Esophagus squamous epithelium (tissue), 5 donors: ENCODE measurements around the gene LPP. TPM values are rescaled to one million over a fixed set of nuclear protein-coding genes. Genes with fewer than 3 reads are reported as not detected.
A peak's percentile ranks its signal among the peaks of the same experiment; 100 is the strongest.

Source experiments
- DNase-seq: peaks from one replicate; lab custom pipeline; 2025; lab: John Stamatoyannopoulos, UW
- H3K27ac ChIP-seq, 4 donors: fragments of 200-600 bp; sonication (generic); one replicate each; pipeline ENCODE4 v1.5.1; 2016 to 2019; ENCODE audit warnings: mild to moderate bottlenecking in 1 of 4
- H3K27me3 ChIP-seq, 4 donors: fragments of 200-600 bp; sonication (generic); 1 replicate in 3 of 4; 2 replicates in 1 of 4; pipeline versions ENCODE4 v1.5.1 to v1.6.0; 2017 to 2021; ENCODE audit warnings: antibody characterized with exemption in 1 of 4
- H3K36me3 ChIP-seq, 3 donors: fragments of 200-600 bp; sonication (generic); one replicate each; pipeline ENCODE4 v1.5.1; 2016 to 2019
- H3K4me1 ChIP-seq, 3 donors: fragments of 200-600 bp; sonication (generic); one replicate each; pipeline ENCODE4 v1.5.1; 2017 to 2019
- H3K4me3 ChIP-seq, 4 donors: fragments of 200-600 bp; sonication (generic); 1 replicate in 3 of 4; 2 replicates in 1 of 4; pipeline ENCODE4 v1.5.1; 2016 to 2019; ENCODE audit warnings: mild to moderate bottlenecking in 2 of 4, moderate library complexity in 1 of 4
- H3K9me3 ChIP-seq, 3 donors: fragments of 200-600 bp; sonication (generic); one replicate each; pipeline ENCODE4 v1.5.1; 2016 to 2019
- CTCF ChIP-seq, 6 experiments: fragments of 450-650 bp in 4 of 6; fragments of 200-600 bp in 2 of 6; sonication (generic) in 2 of 6; IDR thresholded peaks; one replicate each; pipeline ENCODE4 v1.5.1; 2016 to 2019; ENCODE audit warnings: antibody characterized with exemption in 6 of 6, mild to moderate bottlenecking in 4 of 6, moderate library complexity in 4 of 6
- POLR2A ChIP-seq, 4 donors: fragments of 450-650 bp; IDR thresholded peaks; one replicate each; pipeline ENCODE4 v1.6.1; 2017; ENCODE audit warnings: antibody characterized with exemption in 4 of 4, mild to moderate bottlenecking in 4 of 4, moderate library complexity in 3 of 4
- WGBS, 2 donors: methylation state at CpG; one replicate each; pipeline ENCODE4 v1.1.5; 2018; 5-methylcytosine and 5-hydroxymethylcytosine counted together
- intact Hi-C: fragments of 100-400 bp; cut with DNase I; formaldehyde crosslinking; loops from one replicate; pipeline ENCODE4 v1.15.0; 2022
- total RNA-seq, 4 donors: library from RNA; depleted of rRNA; stranded (reverse); fragments of >200 nt; gene quantifications; one replicate each; pipeline ENCODE4 v1.1.0, GENCODE V29; 2016
- donor health status: DM: yes; HTN: yes; CAD: no.

Gene LPP
- total RNA-seq, 4 donors from 2014 or later: 41.4 to 369 (median 97.3) TPM

GRCh38 chr3:188152660-188153436 lies 1.1 kb upstream of the LPP start:
- H3K27me3 ChIP-seq: no peaks in the 10 kb centered on the region
- H3K9me3 ChIP-seq: no peaks in the 10 kb centered on the region
- H3K4me3 ChIP-seq: peak overlapping the region; percentile 69 to 93 (median 92)
- H3K4me1 ChIP-seq: peaks cover 24 to 64% (median 25%) of the 10 kb centered on the region in 3 donors
- TF ChIP-seq CTCF (IDR thresholded peaks at IDR 0.05) (no peak), POLR2A (IDR thresholded peaks at IDR 0.05) (peak in 1 of 4 donors; percentile 26)
- 11 to 25% methylated on average over 17 to 25 of the region's 25 CpGs for WGBS, 2 donors
- no peaks in the 10 kb centered on the region for H3K36me3 ChIP-seq
- intact Hi-C loops: no loop called here
- no peak for DNase-seq
- peak overlapping the region; percentile 93 to 98 (median 96) for H3K27ac ChIP-seq

- H3K4me1 ChIP-seq: peaks cover 24 to 71% (median 28%) of the 10 kb centered on the region in 3 donors
- no peaks in the 10 kb centered on the region for H3K36me3 ChIP-seq
- WGBS, 2 donors: 0 to 1% methylated on average over 11 to 24 of the region's 36 CpGs
- peak overlapping the region; percentile 93 to 98 (median 96) for H3K27ac ChIP-seq
- peak; percentile 35 for DNase-seq
- intact Hi-C loops: no loop called here
- peak overlapping the region; percentile 69 to 93 (median 92) for H3K4me3 ChIP-seq
- H3K27me3 ChIP-seq: no peaks in the 10 kb centered on the region
- TF ChIP-seq CTCF (IDR thresholded peaks at IDR 0.05) (peak in 2 of 6 experiments; percentile 14 to 19), POLR2A (IDR thresholded peaks at IDR 0.05) (no peak)
- no peaks in the 10 kb centered on the region for H3K9me3 ChIP-seq
Observed at GRCh38 chr3:188153437-188154013, 432 bp upstream of the LPP start.

- WGBS, 2 donors: 31 to 39% methylated on average over 8 of the region's 8 CpGs
Observed at GRCh38 chr3:188154809-188155574, 1.0 kb downstream of the LPP start.

GRCh38 chr3:188156056-188156455 lies 2.1 kb downstream of the LPP start:
- no peak for DNase-seq
- H3K27ac ChIP-seq: peak overlapping the region; percentile 93 to 98 (median 96)
- H3K36me3 ChIP-seq: no peaks in the 10 kb centered on the region
- H3K9me3 ChIP-seq: no peaks in the 10 kb centered on the region
- 47 to 67% methylated on average over 2 of the region's 2 CpGs for WGBS, 2 donors
- H3K4me1 ChIP-seq: peaks cover 24 to 80% (median 31%) of the 10 kb centered on the region in 3 donors
- TF ChIP-seq CTCF (IDR thresholded peaks at IDR 0.05) (no peak), POLR2A (IDR thresholded peaks at IDR 0.05) (no peak)
- H3K27me3 ChIP-seq: no peaks in the 10 kb centered on the region
- intact Hi-C loops: loop anchor here (5.0 kb wide), 1 partner anchor 414 kb away; no protein-coding TSS in a partner anchor
- peak overlapping the region in 3 of 4 donors; percentile 69 to 93 (median 91) for H3K4me3 ChIP-seq

More at GRCh38 chr3:188154809-188155574, 1.0 kb downstream of the LPP start:
- Histone ChIP-seq H3K4me1 (peaks cover 24 to 83% (median 28%) of the 10 kb centered on the region in 3 donors), H3K4me3 (peak overlapping the region; percentile 69 to 93 (median 92)), H3K36me3 (no peaks in the 10 kb centered on the region), H3K27ac (peak overlapping the region; percentile 93 to 98 (median 96)), H3K27me3 (no peaks in the 10 kb centered on the region), H3K9me3 (no peaks in the 10 kb centered on the region)
- intact Hi-C loops: loop anchor here (5.0 kb wide), 1 partner anchor 413 kb away; no protein-coding TSS in a partner anchor
- no peak for TF ChIP-seq POLR2A (IDR thresholded peaks at IDR 0.05)
- TF ChIP-seq CTCF (IDR thresholded peaks at IDR 0.05): no peak
- DNase-seq: no peak
